ENCODE measurements around the gene GPS1.

The GPS1 gene

DNA sequence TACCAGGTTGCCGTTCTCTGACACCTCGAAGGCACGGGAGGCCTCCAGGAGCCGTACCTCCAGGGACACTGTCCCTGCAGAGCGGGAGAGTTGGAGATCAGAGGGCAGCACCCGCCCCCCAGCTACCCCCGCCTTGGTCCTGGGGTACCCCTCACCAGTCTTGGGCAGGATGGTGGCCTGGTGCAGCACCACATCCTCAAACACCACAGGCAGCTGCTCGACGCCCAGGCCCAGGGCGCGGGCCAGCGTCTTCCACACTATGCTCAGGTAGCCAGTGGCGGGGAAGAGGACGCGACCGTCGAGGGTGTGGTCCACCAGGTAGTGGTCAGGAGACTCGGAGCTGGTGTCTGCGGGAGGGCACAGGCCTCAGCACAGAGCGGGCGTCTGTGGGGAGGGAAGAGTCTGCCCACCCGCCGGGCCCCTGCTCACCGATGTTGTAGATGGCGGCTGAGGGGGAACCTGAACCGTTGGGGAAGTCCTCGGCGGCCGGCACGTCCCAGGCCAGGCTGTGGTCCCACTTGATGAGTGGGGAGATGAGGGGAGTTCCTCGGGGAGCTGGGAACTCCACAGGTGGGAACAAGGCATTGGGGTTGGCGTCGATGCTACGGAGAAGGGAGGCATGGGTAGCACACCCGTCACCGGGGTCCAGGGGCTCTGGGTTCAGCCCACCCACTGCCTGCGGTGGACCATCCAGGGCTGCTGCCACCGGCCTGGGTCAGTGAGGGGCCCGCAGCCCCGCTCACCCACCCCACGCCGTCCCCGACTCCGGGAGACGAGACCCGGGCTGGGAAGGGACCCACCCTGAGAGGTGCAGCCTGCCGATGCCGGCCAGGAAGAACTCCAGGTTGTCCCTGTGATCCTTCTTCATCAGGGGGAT lies 36.5 kb downstream of the GPS1 start:
- Mint-ChIP-seq H3K4me3 (no peak overlapping the region), H3K4me1 (ENCODE audit: low read depth in 2 of 2) (no peaks in the 10 kb centered on the region), H3K36me3 (ENCODE audit: insufficient read depth) (peaks cover 28% of the 10 kb centered on the region), H3K27ac (no peak overlapping the region), H3K9me3 (no peaks in the 10 kb centered on the region), H3K27me3 (no peaks in the 10 kb centered on the region)
- DNase-seq: no peak
- no peak for ATAC-seq (replicated peaks)

DNA sequence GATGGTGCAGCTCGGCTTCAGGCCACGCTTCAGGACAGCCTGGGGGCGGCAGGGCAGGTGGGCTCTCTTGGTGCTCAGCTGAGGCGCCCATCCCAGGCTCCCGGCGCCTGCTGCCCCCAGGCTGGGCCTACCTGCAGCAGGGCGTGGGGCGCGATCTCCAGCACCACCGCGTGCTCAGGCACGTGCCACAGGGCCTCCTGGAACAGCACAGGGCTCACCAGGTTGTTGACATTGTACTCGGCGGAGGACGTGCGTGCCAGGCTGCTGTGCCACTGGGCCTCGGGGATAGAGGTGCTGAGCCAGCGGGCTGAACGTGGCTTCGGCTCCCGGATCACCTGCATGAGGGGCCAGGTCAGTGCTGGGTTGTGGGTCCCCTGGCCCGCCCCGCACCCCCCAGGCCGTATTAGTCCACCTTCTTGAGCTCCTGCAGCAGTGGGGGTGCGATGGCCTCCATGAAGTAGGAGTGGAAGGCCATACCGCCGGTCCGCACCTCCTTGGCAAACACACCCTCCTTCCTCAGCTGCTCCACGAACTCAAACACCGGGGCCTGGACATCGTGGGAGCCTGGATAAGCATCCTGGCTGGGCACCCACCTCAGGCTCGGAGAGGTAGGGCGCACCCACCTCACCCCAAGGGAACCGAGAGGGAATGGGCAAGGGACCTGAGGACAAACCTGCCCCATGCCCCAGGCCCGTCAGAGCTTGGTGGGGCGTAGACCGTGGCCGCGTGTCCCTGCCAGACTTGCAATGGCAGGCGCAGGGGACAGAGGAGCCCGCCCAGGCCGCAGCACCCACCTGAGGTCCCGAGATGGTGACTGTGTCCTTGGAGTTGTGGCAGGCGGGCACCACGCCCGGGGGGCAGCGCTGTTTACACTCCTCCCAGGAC lies 37.4 kb downstream of the GPS1 start:
- DNase-seq (no peak), ATAC-seq (replicated peaks) (no peak)
- Mint-ChIP-seq H3K4me1 (ENCODE audit: low read depth in 2 of 2) (no peaks in the 10 kb centered on the region), H3K27me3 (no peaks in the 10 kb centered on the region), H3K36me3 (ENCODE audit: insufficient read depth) (peaks cover 26% of the 10 kb centered on the region), H3K9me3 (no peaks in the 10 kb centered on the region), H3K27ac (no peak overlapping the region), H3K4me3 (no peak overlapping the region)

DNA sequence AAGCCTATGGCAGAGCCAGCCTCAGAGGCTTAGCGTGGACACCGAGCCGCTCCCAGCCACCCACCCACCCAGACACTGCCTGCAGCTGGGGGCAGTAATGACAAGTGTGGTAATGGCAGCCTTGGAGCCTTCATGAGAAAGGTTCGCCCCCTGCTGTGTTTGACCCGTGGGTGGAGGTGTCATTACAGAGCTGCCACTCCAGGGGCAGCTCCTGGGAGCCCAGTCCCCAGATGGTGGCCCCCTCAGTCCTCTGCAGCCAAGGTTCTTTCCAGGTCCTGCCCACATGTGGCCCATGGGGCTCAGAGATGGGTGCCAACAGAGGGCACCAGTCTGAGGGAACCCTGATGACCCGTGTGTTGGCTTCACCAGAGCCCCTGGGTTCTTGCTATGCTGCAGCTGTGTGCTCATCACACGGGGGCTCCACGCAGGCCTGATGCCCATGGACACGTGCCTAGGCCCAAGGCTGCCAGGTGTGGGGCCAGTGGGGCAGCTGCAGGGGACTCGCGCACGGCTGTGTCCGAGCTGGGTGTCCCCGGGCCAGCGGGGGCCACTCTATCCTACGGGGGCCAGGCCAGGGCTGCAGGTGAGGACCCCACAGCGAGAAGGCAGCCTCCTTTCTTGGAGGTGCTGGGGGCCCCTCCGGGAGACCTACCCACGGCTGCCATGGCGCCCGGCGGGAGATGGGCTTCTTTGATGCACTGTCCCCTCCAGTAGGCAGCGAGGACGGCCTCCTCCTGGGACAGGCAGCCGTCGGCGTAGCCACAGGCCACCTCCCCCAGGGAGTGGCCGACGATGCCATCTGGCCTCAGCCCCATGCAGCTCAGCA lies 38.2 kb downstream of the GPS1 start:
- Mint-ChIP-seq H3K9me3 (no peaks in the 10 kb centered on the region), H3K4me1 (ENCODE audit: low read depth in 2 of 2) (no peaks in the 10 kb centered on the region), H3K27ac (no peak overlapping the region), H3K4me3 (no peak overlapping the region), H3K36me3 (ENCODE audit: insufficient read depth) (peaks cover 27% of the 10 kb centered on the region), H3K27me3 (no peaks in the 10 kb centered on the region)
- ATAC-seq (replicated peaks) (no peak), DNase-seq (no peak)

DNA sequence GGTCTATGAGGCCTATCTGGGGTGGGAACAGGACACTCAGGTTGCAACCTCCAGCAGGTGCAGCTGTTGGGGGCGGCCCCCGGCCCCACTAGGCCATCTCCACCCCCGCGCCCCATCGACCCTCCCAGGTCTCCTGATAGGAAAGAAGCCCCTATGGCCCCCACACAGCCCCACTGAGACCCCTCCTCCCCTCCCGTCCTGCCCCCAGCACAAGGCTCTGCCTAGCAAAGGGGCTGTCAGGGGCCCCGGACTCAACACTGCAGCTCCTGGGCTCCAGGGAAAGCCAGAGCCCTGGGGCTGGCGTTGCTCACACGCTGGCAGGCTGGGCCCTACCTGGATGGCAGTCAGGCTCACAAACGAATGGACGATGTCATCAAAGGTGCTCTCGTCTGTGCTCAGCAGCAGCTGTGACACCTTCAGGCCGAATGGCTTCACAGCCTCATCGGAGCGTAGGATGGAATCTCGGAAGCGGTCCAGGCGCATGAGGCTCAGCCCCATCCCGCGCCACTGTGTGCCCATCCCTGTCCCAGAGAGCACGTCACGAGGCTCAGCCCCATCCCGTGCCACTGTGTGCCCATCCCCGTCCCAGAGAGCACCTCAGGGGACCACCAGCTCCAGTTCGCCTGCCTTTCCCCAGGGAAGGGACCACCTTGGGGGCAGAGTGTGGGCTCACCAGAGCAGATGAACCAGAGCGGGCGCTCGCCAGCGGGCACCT lies 39.0 kb downstream of the GPS1 start:
- H3K4me3 Mint-ChIP-seq: no peak overlapping the region
- no peaks in the 10 kb centered on the region for H3K9me3 Mint-ChIP-seq
- peaks cover 0 to under 1% of the 10 kb centered on the region in 2 donors for H3K4me1 Mint-ChIP-seq (ENCODE audit: low read depth in 2 of 2)
- no peak for ATAC-seq (replicated peaks)
- peaks cover 33% of the 10 kb centered on the region for H3K36me3 Mint-ChIP-seq (ENCODE audit: insufficient read depth)
- no peak overlapping the region for H3K27ac Mint-ChIP-seq
- DNase-seq: no peak
- H3K27me3 Mint-ChIP-seq: no peaks in the 10 kb centered on the region

DNA sequence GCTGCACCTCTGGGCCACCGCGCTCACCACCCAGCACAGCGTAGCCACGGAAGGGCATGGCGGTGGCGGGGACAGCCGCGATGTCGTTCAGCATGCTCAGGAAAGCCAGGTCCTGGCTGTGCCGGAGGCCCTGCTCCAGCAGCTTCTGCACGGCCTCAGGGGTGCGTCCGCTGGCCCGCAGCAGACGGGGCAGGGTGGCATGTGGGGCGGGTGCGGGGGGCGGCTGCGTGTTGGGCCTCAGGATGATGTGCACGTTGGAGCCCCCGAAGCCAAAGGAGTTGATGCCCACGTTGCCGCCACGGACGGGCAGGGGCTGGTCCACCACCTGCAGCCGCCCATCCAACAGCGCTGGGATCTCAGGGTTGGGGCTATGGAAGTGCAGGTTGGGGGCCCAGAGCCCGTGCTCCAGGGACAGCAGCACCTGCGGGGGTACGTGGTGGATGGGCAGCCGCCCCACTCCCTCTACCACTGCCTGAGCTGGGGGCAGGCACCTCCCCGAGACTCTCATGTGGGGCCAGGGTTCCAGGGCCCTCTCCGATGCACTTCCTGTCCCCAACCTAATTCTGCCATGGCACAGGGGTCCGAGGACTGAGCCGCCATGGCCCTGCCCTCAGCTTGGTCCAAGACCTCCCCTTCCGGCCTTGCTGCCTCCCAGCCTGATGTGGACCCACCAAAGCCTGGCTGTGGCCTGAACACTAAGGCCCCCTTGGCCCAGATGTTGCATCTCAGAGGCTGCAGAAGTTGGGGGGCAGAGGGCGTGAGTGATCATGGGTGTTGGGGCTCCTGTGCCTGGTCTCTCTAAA lies 39.8 kb downstream of the GPS1 start:
- no peaks in the 10 kb centered on the region for H3K9me3 Mint-ChIP-seq
- H3K27me3 Mint-ChIP-seq: no peaks in the 10 kb centered on the region
- peaks cover 32% of the 10 kb centered on the region for H3K36me3 Mint-ChIP-seq (ENCODE audit: insufficient read depth)
- no peak overlapping the region for H3K27ac Mint-ChIP-seq
- peaks cover 0 to 4% of the 10 kb centered on the region in 2 donors for H3K4me1 Mint-ChIP-seq (ENCODE audit: low read depth in 2 of 2)
- ATAC-seq (replicated peaks): no peak
- DNase-seq: no peak
- H3K4me3 Mint-ChIP-seq: no peak overlapping the region

DNA sequence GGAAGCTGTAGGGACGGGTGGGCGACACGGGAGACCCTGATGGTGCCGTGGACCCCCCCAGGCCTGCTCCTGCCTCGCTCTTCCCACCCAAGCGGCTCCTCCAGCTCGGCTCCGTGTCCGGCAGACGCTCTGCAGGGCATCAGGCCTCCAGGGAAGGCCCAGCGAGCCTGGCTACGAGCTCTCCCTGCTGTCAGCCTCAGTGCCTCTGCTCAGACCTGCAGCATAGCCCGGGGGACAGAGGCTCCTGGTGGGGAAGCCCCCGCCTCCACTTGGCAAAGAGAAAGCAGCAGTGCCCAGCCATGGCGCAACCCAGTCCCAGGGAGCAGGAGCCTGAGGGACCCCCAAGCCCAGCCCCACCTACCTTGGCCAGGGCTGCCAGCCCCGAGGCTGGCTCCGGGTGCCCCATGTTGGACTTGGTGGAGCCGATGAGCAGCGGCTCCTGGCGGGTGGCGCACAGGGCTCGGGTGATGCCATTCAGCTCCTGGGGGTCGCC lies 40.4 kb downstream of the GPS1 start:
- Mint-ChIP-seq H3K9me3 (no peaks in the 10 kb centered on the region), H3K4me1 (ENCODE audit: low read depth in 2 of 2) (peaks cover 0 to 4% of the 10 kb centered on the region in 2 donors), H3K27me3 (no peaks in the 10 kb centered on the region), H3K27ac (no peak overlapping the region), H3K36me3 (ENCODE audit: insufficient read depth) (peaks cover 33% of the 10 kb centered on the region), H3K4me3 (no peak overlapping the region)
- no peak for ATAC-seq (replicated peaks)
- DNase-seq: no peak

GRCh38 chr17:82092628-82092994 lies 40.9 kb downstream of the GPS1 start:
- Mint-ChIP-seq H3K36me3 (ENCODE audit: insufficient read depth) (peaks cover 33% of the 10 kb centered on the region), H3K9me3 (no peaks in the 10 kb centered on the region)
- no peak for ATAC-seq (replicated peaks)

GRCh38 chr17:82092995-82093751 lies 41.5 kb downstream of the GPS1 start:
- ATAC-seq (replicated peaks) (no peak), DNase-seq (no peak)
- H3K4me3 Mint-ChIP-seq: no peak overlapping the region
- no peak overlapping the region for H3K27ac Mint-ChIP-seq
- no peaks in the 10 kb centered on the region for H3K9me3 Mint-ChIP-seq
- peaks cover 0 to 4% of the 10 kb centered on the region in 2 donors for H3K4me1 Mint-ChIP-seq (ENCODE audit: low read depth in 2 of 2)
- H3K36me3 Mint-ChIP-seq (ENCODE audit: insufficient read depth): peaks cover 31% of the 10 kb centered on the region
- H3K27me3 Mint-ChIP-seq: no peaks in the 10 kb centered on the region

More at GRCh38 chr17:82092628-82092994, 40.9 kb downstream of the GPS1 start:
- no peak for DNase-seq
- peaks cover 0 to 4% of the 10 kb centered on the region in 2 donors for H3K4me1 Mint-ChIP-seq (ENCODE audit: low read depth in 2 of 2)
- H3K27ac Mint-ChIP-seq: no peak overlapping the region
- H3K4me3 Mint-ChIP-seq: no peak overlapping the region
- H3K27me3 Mint-ChIP-seq: no peaks in the 10 kb centered on the region

DNA sequence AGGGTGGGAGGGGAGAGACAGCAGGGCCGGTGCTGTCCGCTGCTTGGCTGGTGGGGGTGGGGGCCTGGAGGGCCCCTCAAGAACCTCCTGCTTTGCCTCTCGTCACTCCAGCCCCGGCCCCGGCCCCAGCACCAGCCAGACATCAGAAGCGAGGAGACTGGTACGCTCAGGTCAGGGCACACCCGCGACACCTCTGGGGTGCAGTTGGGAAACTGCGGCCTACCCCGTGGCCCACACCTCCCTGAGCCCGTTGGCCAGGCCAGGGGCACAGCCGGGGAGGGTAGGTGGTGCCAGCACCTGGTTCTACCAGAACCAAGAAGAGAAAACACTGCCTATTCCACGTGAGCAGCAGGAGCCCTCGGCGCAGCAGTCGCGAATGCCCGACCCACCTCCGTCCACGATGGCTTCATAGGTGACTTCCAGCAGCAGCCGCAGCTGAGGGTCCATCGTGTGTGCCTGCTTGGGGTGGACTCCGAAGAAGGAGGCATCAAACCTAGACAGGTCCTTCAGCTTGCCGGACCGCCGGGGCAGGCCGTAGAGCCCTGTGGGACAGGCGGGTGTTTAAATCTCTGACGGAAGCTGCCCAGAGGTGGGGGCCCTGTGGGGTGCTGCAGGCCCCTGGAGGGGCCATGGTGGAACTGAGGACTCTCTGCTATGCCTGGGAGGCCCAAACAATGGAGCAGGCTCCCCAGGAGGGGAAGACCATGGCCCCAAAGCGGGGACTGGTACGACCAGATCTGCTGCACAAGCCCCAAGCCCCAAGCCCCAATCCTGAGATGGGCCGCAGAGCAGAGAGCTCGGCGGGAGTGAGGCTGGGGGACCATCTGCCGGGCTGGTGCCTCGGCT lies 43.5 kb downstream of the GPS1 start:
- peaks cover 39% of the 10 kb centered on the region for H3K36me3 Mint-ChIP-seq (ENCODE audit: insufficient read depth)
- no peaks in the 10 kb centered on the region for H3K9me3 Mint-ChIP-seq
- ATAC-seq (replicated peaks) (no peak), DNase-seq (no peak)
- H3K4me1 Mint-ChIP-seq (ENCODE audit: low read depth in 2 of 2): peaks cover 0 to 11% of the 10 kb centered on the region in 2 donors
- peak overlapping the region in 1 of 2 donors; percentile 56 for H3K4me3 Mint-ChIP-seq
- no peaks in the 10 kb centered on the region for H3K27me3 Mint-ChIP-seq
- H3K27ac Mint-ChIP-seq: no peak overlapping the region

DNA sequence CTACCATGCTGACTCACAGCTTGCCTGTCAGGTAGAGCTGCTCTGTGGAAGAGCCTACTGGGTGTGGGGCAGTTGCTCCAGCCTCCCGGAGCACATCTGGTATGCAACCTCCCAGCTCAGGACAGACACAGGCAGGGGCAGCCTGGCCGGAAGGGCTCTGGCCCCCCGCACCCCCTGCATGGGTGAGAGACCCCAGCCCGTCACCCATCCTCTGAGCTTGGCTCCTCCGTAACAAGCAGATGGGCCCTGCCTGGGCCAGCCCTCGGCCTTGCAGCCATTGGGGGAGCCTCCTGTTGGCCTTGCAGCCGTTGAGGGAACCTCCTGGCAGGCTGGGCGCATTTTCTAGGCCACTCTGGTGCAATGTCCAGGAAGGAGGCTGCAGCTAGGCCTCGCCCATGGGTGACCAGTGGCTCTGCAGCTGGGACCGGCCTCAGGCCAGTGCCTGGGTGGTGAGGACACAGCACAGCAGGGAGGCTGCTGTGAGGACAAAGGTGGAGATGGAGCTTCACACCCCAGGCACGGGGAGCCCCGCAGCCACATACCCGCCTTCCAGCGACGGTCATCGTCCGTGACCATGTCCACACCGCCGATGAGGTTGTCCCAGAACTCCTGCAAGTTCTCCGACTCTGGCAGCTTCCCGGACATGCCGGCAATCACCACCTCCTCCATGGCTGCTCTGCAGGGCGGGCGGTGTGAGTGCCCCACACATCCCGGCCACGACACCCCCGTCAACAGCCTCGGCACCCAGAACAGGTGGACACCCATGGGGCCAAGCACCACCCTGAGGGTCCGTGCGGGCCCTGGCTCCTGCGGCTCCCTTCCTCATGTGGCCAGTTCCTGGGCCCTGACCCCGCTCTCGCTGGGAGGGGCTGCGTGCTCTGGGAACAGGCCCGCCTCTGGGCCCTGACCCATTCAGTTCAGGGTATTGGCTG lies 44.3 kb downstream of the GPS1 start:
- H3K9me3 Mint-ChIP-seq: no peaks in the 10 kb centered on the region
- peaks cover 35% of the 10 kb centered on the region for H3K36me3 Mint-ChIP-seq (ENCODE audit: insufficient read depth)
- no peak overlapping the region for H3K27ac Mint-ChIP-seq
- peaks cover 0 to 11% of the 10 kb centered on the region in 2 donors for H3K4me1 Mint-ChIP-seq (ENCODE audit: low read depth in 2 of 2)
- ATAC-seq (replicated peaks): no peak
- DNase-seq: no peak
- no peaks in the 10 kb centered on the region for H3K27me3 Mint-ChIP-seq
- H3K4me3 Mint-ChIP-seq: peak overlapping the region; percentile 48 to 56
